Activated T-cell treated with anti-CD3 and anti-CD28 coated beads, Interleukin-2, amount 50 U/mL, for 4 hours (primary cell): Measurements from ENCODE around the gene NTN1. TPM values are rescaled to one million over a fixed set of nuclear protein-coding genes. Genes with fewer than 3 reads are reported as not detected.

Experiments
- ATAC-seq, 2 donors: fragments of 200-7000 bp; cut with Tn5 transposase; one replicate each; pipeline ENCODE4 v1.10.0; 2021
- DNase-seq: peaks from one replicate; pipeline ENCODE4 v3.0.0-alpha.2; 2020
- H3K27me3 Mint-ChIP-seq: one replicate; pipeline ENCODE4 v1.8.0; 2021; ENCODE audit warnings: low read depth, mixed read lengths
- H3K36me3 Mint-ChIP-seq: one replicate; pipeline ENCODE4 v1.8.0; 2022; ENCODE audit warnings: mixed read lengths; ENCODE audit not compliant: insufficient read depth
- H3K4me1 Mint-ChIP-seq: one replicate; pipeline ENCODE4 v1.8.0; 2021; ENCODE audit warnings: low read depth, mixed read lengths
- H3K4me3 Mint-ChIP-seq: one replicate; pipeline ENCODE4 v1.8.0; 2021; ENCODE audit warnings: mild to moderate bottlenecking, moderate library complexity, mixed read lengths
- H3K9me3 Mint-ChIP-seq: one replicate; pipeline ENCODE4 v1.8.0; 2021; ENCODE audit warnings: mixed read lengths
- total RNA-seq, 3 donors: library from RNA; stranded (reverse); gene quantifications; one replicate each; pipeline ENCODE4 v1.2.1, GENCODE V29; 2021

Gene NTN1
- total RNA-seq, 3 donors from 2014 or later, result 0.53 to 0.71 (median 0.55) TPM

DNA sequence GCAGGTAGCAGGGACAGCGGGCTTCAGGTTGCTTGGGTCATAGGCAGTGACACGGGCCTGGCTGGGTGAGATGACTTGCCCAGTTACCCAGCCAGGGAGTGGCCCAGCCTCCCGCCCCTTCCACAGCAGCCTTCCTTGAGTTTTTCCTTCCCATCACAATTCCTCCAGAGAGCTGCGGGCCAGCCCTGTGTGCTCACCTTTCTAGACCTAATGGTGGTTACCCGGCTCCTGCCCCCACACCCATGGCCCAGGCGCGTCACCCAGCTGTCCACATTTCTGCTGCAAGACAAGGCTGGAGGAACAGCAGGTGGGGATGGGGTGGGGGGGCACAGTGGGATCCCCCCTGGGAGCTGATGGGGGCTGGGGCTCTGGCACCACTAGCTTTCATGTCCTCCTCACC, 203.2 kb downstream of the NTN1 start:
- Mint-ChIP-seq H3K4me1 (no peaks in the 10 kb centered on the region), H3K4me3 (no peak overlapping the region), H3K9me3 (no peaks in the 10 kb centered on the region), H3K36me3 (no peaks in the 10 kb centered on the region), H3K27me3 (peaks cover 3% of the 10 kb centered on the region)
- DNase-seq, result no peak
- no peak for ATAC-seq

DNA sequence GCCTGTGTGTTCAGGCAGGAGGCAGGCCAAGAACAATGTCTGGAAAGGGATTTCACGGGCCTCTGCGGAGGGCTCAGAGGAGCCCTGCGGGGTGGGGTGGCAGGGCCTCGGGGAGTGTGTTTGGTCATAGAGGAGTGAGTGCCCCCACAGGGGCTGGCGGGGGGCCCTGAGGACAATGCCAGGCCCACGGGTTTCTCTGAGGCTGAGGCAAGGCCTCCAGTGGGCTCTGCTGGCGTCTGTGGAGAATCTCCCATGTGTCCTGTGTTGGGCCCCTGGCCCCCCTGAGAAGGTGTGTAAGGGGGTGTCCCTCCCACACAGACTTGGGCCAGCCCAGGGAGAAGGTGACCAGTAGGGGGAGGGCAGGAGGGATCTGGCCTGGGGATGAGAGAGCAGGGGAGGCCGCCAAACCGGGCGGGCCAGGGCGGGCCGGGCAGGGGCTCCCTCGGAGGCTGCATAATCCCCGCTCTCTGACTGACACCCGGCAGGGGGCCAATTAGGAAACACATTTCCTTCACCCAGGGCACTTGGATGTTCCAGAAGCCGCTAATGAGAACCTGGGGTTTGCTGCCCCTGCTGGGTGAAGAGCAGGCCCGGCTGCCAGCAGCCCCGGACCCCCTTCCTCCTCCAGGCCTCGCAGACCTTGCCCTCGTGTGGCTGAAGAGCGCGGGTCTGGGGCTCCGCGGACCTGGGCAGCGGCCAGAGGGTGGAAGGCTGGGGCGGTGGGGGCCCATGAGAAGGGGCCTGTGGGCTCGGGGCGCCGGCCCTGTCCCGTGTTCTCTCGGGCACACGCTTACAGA, 204.2 kb downstream of the NTN1 start:
- DNase-seq (no peak), ATAC-seq (no peak)
- Mint-ChIP-seq H3K36me3 (no peaks in the 10 kb centered on the region), H3K9me3 (no peaks in the 10 kb centered on the region), H3K4me3 (no peak overlapping the region), H3K4me1 (no peaks in the 10 kb centered on the region), H3K27me3 (peaks cover 4% of the 10 kb centered on the region)

DNA sequence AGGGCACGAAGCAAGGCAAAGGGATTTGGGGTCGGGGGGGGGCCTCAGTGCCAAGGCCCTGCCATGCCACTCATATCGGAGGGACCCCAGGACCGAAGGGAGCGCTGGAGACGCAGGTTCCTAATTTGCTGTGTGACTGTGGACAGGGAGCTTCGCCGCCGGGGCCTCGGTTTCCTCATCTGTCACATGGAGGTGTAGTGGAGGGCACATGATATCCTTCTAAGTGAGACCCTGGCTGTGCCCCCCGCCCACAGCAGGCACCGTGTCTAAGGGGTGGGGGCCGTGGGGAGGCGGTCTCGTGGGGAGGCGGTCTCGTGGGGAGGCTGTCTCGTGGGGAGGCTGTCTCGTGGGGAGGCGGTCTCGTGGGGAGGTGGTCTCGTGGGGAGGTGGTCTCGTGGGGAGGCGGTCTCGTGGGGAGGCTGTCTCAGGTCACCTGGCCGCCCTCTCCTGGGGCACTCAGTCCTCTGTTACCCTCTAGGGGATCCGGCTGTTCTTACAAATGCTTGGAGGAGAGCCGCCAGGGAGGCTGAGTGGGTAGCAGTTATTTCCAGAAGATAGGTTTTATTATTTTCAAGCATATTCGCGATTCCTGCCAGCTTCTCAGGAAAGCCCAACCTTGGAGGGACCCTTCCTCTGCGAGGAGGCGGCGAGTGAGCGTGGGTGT, 205.0 kb downstream of the NTN1 start:
- H3K27me3 Mint-ChIP-seq, result peaks cover 4% of the 10 kb centered on the region
- no peaks in the 10 kb centered on the region for H3K36me3 Mint-ChIP-seq
- DNase-seq (no peak), ATAC-seq (no peak)
- H3K4me1 Mint-ChIP-seq, result no peaks in the 10 kb centered on the region
- H3K9me3 Mint-ChIP-seq, result no peaks in the 10 kb centered on the region
- H3K4me3 Mint-ChIP-seq, result no peak overlapping the region

DNA sequence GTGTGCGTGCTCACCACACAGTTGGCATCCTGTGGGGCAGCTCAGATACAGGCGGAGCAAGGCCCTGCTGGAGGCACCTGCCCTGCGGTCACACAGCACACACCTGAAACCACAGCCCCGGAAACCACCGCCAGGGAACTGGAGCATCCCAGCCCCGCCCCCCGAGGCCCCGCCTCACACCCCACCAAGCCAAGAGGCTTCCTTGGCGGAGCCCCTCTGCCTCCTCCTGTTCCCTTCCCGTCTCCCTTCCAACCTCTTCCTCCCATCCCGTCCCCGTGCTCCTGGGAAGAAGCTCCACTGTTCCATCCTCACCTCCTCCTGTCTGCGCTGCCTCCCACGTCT, 205.5 kb downstream of the NTN1 start:
- no peak overlapping the region for H3K4me3 Mint-ChIP-seq
- H3K9me3 Mint-ChIP-seq, result no peaks in the 10 kb centered on the region
- H3K4me1 Mint-ChIP-seq, result no peaks in the 10 kb centered on the region
- ATAC-seq (peak in 1 of 2 donors; percentile 27), DNase-seq (no peak)
- H3K36me3 Mint-ChIP-seq, result no peaks in the 10 kb centered on the region
- H3K27me3 Mint-ChIP-seq, result peaks cover 6% of the 10 kb centered on the region

DNA sequence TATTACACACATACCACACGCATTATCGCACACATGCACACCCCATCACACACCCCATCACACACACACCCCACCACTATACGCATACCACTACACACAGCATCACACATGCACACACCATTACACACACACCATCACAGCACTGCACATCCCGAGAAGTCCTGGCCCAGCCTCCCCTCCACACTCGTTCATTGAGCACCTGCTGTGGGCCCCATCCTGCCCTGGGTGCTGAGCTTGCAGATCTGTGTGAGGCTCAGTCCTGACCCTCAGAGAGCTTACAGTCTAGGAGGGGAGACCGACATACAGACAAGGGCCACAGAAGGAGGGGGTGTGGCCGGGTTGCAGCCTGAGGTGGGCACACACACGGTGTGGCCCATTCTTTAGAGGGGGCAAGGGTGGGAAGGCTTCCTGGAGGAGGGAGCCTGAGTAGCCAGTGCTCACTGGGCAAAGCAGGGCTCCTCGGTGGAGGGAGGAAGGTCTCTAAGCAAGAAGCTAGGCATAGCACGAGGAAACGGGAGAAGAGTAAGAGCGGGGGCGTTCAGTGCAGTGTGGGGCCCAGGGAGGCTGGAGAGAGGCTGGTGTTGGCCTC, 206.6 kb downstream of the NTN1 start:
- Mint-ChIP-seq H3K4me3 (no peak overlapping the region), H3K4me1 (no peaks in the 10 kb centered on the region), H3K36me3 (no peaks in the 10 kb centered on the region), H3K9me3 (no peaks in the 10 kb centered on the region), H3K27me3 (peaks cover 4% of the 10 kb centered on the region)
- DNase-seq (no peak), ATAC-seq (peak in 1 of 2 donors; percentile 6)

DNA sequence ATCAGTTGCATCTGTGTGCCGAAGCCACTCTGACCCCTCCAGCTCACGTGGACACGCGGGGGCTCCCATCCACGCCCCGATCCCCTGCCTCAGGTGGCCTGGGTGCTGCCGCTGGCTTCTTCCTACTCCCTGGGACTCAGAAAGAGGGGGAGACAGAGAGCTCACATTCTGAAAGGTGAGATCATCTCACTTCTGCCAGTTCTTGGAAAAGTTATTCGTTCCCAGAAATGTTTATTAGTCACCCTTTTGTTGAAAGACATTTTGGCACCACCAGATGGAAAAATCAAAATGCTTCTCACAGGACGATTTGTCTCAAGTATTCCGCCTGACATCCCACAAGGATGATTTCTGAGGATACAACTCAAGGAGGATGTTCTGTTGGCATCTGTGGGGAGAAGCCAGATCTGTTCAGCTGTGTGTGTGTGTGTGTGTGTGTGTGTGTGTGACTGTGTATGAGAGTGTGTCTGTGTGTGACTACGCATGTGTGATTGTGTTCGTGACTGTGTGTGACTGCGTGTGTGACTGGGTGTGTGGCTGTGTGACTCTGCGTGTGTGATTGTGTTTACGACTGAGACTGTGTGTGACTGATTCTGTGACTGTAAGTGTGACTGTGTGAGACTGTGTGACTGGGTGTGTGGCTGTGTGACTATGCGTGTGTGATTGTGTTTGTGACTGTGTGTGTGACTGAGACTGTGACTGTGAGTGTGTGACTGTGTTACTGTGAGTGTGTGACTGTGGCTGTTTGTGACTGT, 207.3 kb downstream of the NTN1 start:
- no peaks in the 10 kb centered on the region for H3K36me3 Mint-ChIP-seq
- peaks cover 4% of the 10 kb centered on the region for H3K27me3 Mint-ChIP-seq
- DNase-seq (no peak), ATAC-seq (peak; percentile 28 to 42)
- no peaks in the 10 kb centered on the region for H3K4me1 Mint-ChIP-seq
- H3K9me3 Mint-ChIP-seq, result no peaks in the 10 kb centered on the region
- H3K4me3 Mint-ChIP-seq, result no peak overlapping the region

DNA sequence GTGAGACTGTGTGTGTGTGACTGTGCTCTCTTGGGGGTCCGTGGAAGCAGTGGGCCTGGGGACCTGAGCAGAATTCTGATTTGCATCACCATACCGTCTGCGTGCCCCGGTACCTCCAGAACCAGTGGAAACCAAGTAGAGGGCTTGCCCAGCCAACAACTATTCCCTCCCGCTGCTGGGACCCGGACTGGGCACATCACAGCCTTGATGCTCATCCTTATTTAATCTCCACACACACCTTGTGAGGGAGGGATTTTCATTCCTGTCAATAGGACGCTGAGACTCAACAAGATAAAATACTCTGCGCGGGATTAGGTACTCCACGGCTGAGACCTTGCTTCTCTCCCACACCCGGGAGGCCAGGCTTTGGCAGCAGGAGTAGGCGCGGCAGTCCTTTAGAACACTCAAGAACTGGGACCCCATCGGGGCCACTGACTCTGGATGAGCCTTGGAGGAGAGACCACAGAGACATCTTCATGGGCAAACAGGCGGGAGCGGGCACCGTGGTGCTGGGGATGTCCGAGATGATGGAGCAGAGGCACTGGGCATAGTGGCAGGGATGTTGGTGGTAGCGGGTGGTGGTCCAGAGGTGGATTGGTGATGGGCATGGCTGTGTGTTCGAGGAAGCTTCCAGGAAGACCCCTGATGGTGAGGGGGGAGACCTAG, 208.0 kb downstream of the NTN1 start:
- no peak for ATAC-seq
- no peak overlapping the region for H3K4me3 Mint-ChIP-seq
- H3K27me3 Mint-ChIP-seq, result peaks cover 7% of the 10 kb centered on the region
- no peaks in the 10 kb centered on the region for H3K36me3 Mint-ChIP-seq
- H3K4me1 Mint-ChIP-seq, result no peaks in the 10 kb centered on the region
- H3K9me3 Mint-ChIP-seq, result no peaks in the 10 kb centered on the region
- DNase-seq, result no peak

DNA sequence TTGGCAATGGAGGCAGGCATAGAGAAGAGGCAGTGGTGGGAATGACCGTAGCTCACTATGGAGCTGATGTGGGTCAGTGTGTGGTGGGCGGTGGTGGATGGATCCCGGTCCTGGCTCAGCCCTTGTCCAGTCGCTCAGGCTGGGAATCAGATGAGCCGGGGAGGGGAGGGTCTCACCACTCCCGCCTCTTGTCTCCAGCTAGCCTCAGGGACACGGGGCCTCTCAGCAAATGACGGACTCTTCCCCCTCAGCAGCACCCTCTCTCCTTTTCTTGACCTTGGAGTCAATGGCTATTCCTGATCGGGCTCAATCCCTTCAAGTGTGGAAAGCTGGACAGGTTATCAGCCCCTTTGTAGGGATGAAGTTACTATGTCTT, 208.5 kb downstream of the NTN1 start:
- Mint-ChIP-seq H3K9me3 (no peaks in the 10 kb centered on the region), H3K4me3 (no peak overlapping the region), H3K4me1 (no peaks in the 10 kb centered on the region), H3K36me3 (no peaks in the 10 kb centered on the region), H3K27me3 (peaks cover 7% of the 10 kb centered on the region)
- ATAC-seq (no peak), DNase-seq (no peak)

DNA sequence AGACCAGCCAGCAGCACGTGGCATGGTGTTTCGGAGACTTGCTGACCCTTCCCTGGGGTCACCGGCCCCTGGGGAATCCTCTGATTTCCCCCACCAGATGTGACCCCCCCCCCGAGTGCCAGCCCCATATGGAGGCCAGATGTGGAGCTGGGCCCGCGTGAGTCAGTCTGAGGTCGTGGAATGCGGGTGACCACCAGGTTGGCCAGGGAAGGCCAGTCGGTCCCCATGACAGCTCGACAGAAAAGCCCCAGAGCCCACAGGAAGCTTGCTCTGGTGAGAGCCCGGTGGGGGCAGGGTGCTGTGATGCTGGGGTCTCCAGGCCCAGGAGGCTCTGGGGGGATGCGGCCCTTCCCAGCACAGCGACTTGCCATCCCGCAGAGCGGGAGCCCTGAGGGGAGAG, 209.0 kb downstream of the NTN1 start:
- Mint-ChIP-seq H3K4me3 (no peak overlapping the region), H3K36me3 (no peaks in the 10 kb centered on the region), H3K4me1 (peaks cover 2% of the 10 kb centered on the region), H3K27me3 (peaks cover 7% of the 10 kb centered on the region), H3K9me3 (no peaks in the 10 kb centered on the region)
- DNase-seq, result no peak
- ATAC-seq, result no peak

DNA sequence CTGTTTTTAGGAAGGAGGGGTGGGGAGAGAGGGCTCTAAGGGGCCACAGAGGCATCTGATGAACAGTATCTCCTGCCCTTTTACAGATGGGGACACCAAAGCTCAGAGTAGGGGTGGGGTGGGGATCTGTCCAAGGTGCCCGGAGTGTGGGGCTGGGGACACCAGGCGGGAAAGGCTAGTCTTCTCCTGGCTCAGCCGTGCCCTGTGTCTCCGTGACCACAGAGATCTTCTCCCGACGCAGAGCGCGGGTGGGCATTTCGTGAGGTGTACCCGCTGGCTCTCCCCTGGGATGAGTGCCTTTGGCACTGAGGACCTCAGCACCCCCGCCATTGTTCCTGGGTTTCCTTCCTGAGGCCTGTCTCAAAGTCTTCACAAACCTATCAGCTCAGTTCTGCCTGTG, 209.6 kb downstream of the NTN1 start:
- Mint-ChIP-seq H3K4me1 (peaks cover 2% of the 10 kb centered on the region), H3K4me3 (no peak overlapping the region), H3K27me3 (peaks cover 7% of the 10 kb centered on the region), H3K9me3 (no peaks in the 10 kb centered on the region), H3K36me3 (no peaks in the 10 kb centered on the region)
- no peak for ATAC-seq
- no peak for DNase-seq

DNA sequence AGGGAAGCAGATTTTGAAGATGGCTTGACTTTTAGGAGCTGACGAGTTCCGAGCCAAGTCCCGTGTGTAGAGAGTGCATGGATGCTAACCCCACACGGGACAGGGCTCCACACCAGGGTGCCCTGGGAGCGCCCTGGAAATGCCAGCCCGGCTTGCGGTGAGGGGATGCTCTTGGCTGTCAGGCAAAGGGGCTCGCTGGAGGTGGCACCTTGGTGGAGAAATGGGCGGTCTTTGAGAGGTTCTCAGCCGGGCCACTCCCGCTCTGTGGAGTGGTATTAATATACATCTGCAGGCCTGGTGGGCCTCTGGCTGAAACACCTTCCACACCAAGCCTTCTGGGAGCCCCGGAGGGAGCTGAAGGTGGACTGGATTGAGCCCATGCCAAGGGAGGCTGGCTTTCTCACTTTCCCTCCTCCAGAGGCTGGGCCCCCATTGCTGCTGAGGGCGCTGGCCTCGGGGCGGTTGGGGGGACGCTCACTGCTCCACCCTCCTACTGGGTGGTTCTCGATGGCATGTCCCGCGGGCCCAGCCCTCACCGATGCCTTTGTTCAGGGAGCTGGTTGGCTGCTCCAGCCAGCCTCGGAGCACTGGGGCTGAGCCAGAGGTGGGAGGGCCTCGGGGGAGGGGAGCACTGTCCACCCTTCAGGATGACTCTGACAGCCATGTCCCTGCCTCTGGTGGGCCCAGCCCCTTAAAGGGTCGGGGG, 210.3 kb downstream of the NTN1 start:
- no peaks in the 10 kb centered on the region for H3K9me3 Mint-ChIP-seq
- no peaks in the 10 kb centered on the region for H3K36me3 Mint-ChIP-seq
- ATAC-seq (no peak), DNase-seq (no peak)
- H3K4me1 Mint-ChIP-seq, result peaks cover 2% of the 10 kb centered on the region
- peaks cover 7% of the 10 kb centered on the region for H3K27me3 Mint-ChIP-seq
- H3K4me3 Mint-ChIP-seq, result no peak overlapping the region

DNA sequence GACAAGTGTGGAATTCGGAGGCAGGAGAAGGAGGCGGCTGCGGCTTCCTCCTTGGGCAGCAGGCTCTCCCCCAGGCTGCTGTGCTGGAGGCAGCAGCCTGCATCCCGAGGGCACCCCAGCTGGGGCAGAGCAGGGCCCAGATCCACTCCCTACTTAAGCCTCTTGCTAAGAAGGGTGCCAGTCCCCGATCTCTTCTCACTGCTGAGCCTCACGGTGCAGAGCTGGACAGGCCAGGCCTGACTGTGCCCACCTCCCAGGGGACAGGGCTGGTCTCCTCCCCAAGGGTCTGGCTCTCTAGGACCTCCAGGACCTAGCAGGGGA, 210.8 kb downstream of the NTN1 start:
- H3K9me3 Mint-ChIP-seq, result no peaks in the 10 kb centered on the region
- H3K4me3 Mint-ChIP-seq, result no peak overlapping the region
- DNase-seq, result no peak

DNA sequence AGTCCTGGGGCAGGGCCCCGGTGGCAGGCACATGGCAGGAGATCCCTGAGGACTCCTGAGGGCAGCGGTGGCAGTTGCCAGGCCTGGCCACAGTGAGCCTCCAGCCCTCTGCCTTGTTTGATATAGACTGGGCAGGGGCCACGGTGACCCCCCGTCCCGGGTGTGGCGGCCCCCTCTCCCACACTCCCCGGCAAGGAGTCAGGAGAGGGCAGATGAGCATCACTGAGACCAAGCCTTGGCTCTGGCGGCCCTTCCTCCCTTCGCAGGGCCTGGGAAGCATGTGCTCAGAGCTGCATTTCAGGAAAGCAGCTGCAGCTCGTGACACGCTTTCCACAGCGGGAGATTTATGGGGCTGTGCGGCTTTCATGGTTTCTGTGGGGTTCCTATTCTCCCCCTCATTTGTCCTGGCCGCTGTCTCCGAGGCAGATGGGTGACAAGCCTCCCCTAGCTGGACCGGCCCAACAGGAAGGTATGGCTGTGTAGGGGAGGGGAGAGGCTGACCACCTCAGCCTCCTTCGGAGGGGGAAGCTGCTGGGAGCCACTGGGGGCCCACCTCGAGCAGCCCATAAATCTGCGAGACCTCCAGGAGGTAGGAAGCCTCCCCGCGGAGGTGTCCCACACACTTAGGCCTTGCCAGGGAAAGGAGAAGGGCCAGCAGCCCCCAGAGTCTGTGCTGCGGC, 211.4 kb downstream of the NTN1 start:
- H3K36me3 Mint-ChIP-seq, result no peaks in the 10 kb centered on the region
- H3K9me3 Mint-ChIP-seq, result no peaks in the 10 kb centered on the region
- DNase-seq (no peak), ATAC-seq (no peak)
- H3K4me3 Mint-ChIP-seq, result no peak overlapping the region
- peaks cover 2% of the 10 kb centered on the region for H3K4me1 Mint-ChIP-seq
- H3K27me3 Mint-ChIP-seq, result peaks cover 7% of the 10 kb centered on the region

More for the DNA sequence above, 210.8 kb downstream of the NTN1 start:
- no peak for ATAC-seq
- Mint-ChIP-seq H3K27me3 (peaks cover 7% of the 10 kb centered on the region), H3K4me1 (peaks cover 2% of the 10 kb centered on the region), H3K36me3 (no peaks in the 10 kb centered on the region)
